Right ventricle myocardium inferior (tissue), 1 donor: ENCODE results near the gene FAM193A. TPM values are rescaled to one million over a fixed set of nuclear protein-coding genes. Genes with fewer than 3 reads are reported as not detected.

Experiments
- ATAC-seq: fragments of 200-7000 bp; cut with Tn5 transposase; one replicate; pipeline ENCODE4 v1.9.1; 2020; ENCODE audit warnings: mild to moderate bottlenecking, moderate library complexity
- DNase-seq: peaks from one replicate; pipeline ENCODE4 v3.0.0; 2021; ENCODE audit errors: missing footprints
- intact Hi-C: fragments of 100-400 bp; cut with DNase I; formaldehyde crosslinking; loops from one replicate; pipeline ENCODE4 v1.11.0; 2022
- long read RNA-seq: library from polyadenylated mRNA; unstranded; transcript quantifications from one replicate; pipeline ENCODE4 v2.0.0, GENCODE V29; 2021
- total RNA-seq: library from RNA; stranded (reverse); fragmentation: NEBNext Ultra II Directional; extraction: Animal tissue kit (Norgen Biotek cat#: 25700); gene quantifications from one replicate; pipeline ENCODE4 v1.2.1, GENCODE V29; 2021
- donor health status: DM: no; HTN: yes; CAD: no; lungs with severe emphysema.

FAM193A gene
- 14.9 TPM for total RNA-seq
- long read RNA-seq, full-length matches to known transcripts, result 1 of 3 reads
- long read RNA-seq, partial matches to known transcripts, result 0 of 3 reads
- long read RNA-seq, other reads (novel, unspliced or antisense), result 2 of 3 reads

- ATAC-seq (peak; percentile 99), DNase-seq (peak; percentile 100)
- intact Hi-C loops, result loop anchor here (1.0 to 10.0 kb wide), 5 partner anchors 33 to 538 kb away; partner anchors contain the start of genes HTT and HTT-AS
Observed at GRCh38 chr4:2536193-2537010, at the start of gene FAM193A. Gene FAM193A, plus strand, starts transcription at chr4:2536647. Its CDS starts 269 bp downstream, at chr4:2536916.

- intact Hi-C loops, result no loop called here
- ATAC-seq (no peak), DNase-seq (no peak)
Observed at GRCh38 chr4:2486981-2487380, 49.5 kb upstream of the FAM193A start.

- ATAC-seq, result no peak
- intact Hi-C loops, result no loop called here
Observed at GRCh38 chr4:2487632-2488031, 48.8 kb upstream of the FAM193A start.

GRCh38 chr4:2489081-2489805 lies 47.2 kb upstream of the FAM193A start:
- ATAC-seq, result no peak
- intact Hi-C loops, result no loop called here
- no peak for DNase-seq

More at GRCh38 chr4:2487632-2488031, 48.8 kb upstream of the FAM193A start:
- no peak for DNase-seq

- intact Hi-C loops, result no loop called here
- DNase-seq (no peak), ATAC-seq (no peak)
Observed at GRCh38 chr4:2489841-2490552, 46.5 kb upstream of the FAM193A start.

- intact Hi-C loops, result no loop called here
- DNase-seq, result no peak
- no peak for ATAC-seq
Observed at GRCh38 chr4:2492970-2493369, 43.5 kb upstream of the FAM193A start.

- ATAC-seq (peak; percentile 54), DNase-seq (no peak)
- intact Hi-C loops, result loop anchor here (1.0 kb wide), 1 partner anchor 13 kb away; no protein-coding TSS in a partner anchor
Observed at GRCh38 chr4:2494992-2495391, 41.5 kb upstream of the FAM193A start.

- intact Hi-C loops, result no loop called here
- ATAC-seq (no peak), DNase-seq (no peak)
Observed at GRCh38 chr4:2497324-2497723, 39.1 kb upstream of the FAM193A start.

GRCh38 chr4:2497931-2498330 lies 38.5 kb upstream of the FAM193A start:
- no peak for DNase-seq

GRCh38 chr4:2500547-2500946 lies 35.9 kb upstream of the FAM193A start:
- no peak for ATAC-seq
- no peak for DNase-seq
- intact Hi-C loops, result no loop called here

More at GRCh38 chr4:2497931-2498330, 38.5 kb upstream of the FAM193A start:
- intact Hi-C loops, result no loop called here
- no peak for ATAC-seq

GRCh38 chr4:2501034-2501594 lies 35.3 kb upstream of the FAM193A start:
- intact Hi-C loops, result no loop called here
- ATAC-seq (no peak), DNase-seq (no peak)

GRCh38 chr4:2503809-2504208 lies 32.6 kb upstream of the FAM193A start:
- no peak for DNase-seq
- intact Hi-C loops, result loop anchor here (1.0 kb wide), 1 partner anchor 32 kb away; the partner anchor contains the start of gene FAM193A
- no peak for ATAC-seq

GRCh38 chr4:2507259-2507658 lies 29.2 kb upstream of the FAM193A start:
- ATAC-seq, result no peak
- intact Hi-C loops, result no loop called here
- DNase-seq, result no peak

- ATAC-seq (no peak), DNase-seq (no peak)
- intact Hi-C loops, result no loop called here
Observed at GRCh38 chr4:2507855-2508254, 28.6 kb upstream of the FAM193A start.

GRCh38 chr4:2510351-2511259 lies 25.8 kb upstream of the FAM193A start:
- DNase-seq (no peak), ATAC-seq (no peak)
- intact Hi-C loops, result no loop called here

- ATAC-seq (no peak), DNase-seq (no peak)
- intact Hi-C loops, result no loop called here
Observed at GRCh38 chr4:2511645-2512131, 24.8 kb upstream of the FAM193A start.

- intact Hi-C loops, result no loop called here
- DNase-seq (no peak), ATAC-seq (no peak)
Observed at GRCh38 chr4:2512396-2513135, 23.9 kb upstream of the FAM193A start.
